HEK293 (cell line): Measurements from ENCODE around the gene OR4S2.

ENCODE experiments used
- AEBP2 ChIP-seq: fragments of 450-650 bp; formaldehyde crosslinking; IDR thresholded peaks from 2 replicates; pipeline ENCODE4 v1.5.1; 2016; ENCODE audit warnings: missing biosample characterization, missing genetic modification characterization, borderline replicate concordance
- ZBTB21 ChIP-seq: fragments of 450-650 bp; formaldehyde crosslinking; IDR thresholded peaks from 2 replicates; pipeline ENCODE4 v1.5.1; 2017; ENCODE audit warnings: missing biosample characterization, missing genetic modification characterization
- ZNF132 ChIP-seq: fragments of 450-650 bp; formaldehyde crosslinking; IDR thresholded peaks from 2 replicates; pipeline ENCODE4 v1.5.1; 2017; ENCODE audit warnings: missing biosample characterization, missing genetic modification characterization, borderline replicate concordance
- ZNF37A ChIP-seq: fragments of 450-650 bp; IDR thresholded peaks from 2 replicates; pipeline ENCODE4 v1.5.1; 2018; ENCODE audit warnings: missing biosample characterization, missing genetic modification characterization
- ZNF391 ChIP-seq: fragments of 450-650 bp; formaldehyde crosslinking; IDR thresholded peaks from 2 replicates; pipeline ENCODE4 v1.5.1; 2016; ENCODE audit warnings: low read depth, missing biosample characterization, missing genetic modification characterization, borderline replicate concordance
- ZNF571 ChIP-seq: fragments of 450-650 bp; formaldehyde crosslinking; IDR thresholded peaks from 2 replicates; pipeline ENCODE4 v1.5.0; 2017; ENCODE audit warnings: missing biosample characterization, missing genetic modification characterization
- ZSCAN18 ChIP-seq: fragments of 450-650 bp; formaldehyde crosslinking; IDR thresholded peaks from 2 replicates; pipeline ENCODE4 v1.5.1; 2016; ENCODE audit warnings: missing biosample characterization, missing genetic modification characterization

OR4S2 gene

GRCh38 chr11:55701429-55701828, 53.3 kb downstream of the OR4S2 start (continued):
- TF ChIP-seq ZSCAN18 (tag by site-specific recombination), result no peak
- TF ChIP-seq ZBTB21, result no peak
- TF ChIP-seq AEBP2 (tag by site-specific recombination), result no peak
- no peak for TF ChIP-seq ZNF132
- no peak for TF ChIP-seq ZNF391
- no peak for TF ChIP-seq ZNF571
- TF ChIP-seq ZNF37A (tag by site-specific recombination), result no peak
- TF ChIP-seq, all 188 proteins: peak for 0
